ENCODE results near the gene FARP1.

FARP1 gene

DNA sequence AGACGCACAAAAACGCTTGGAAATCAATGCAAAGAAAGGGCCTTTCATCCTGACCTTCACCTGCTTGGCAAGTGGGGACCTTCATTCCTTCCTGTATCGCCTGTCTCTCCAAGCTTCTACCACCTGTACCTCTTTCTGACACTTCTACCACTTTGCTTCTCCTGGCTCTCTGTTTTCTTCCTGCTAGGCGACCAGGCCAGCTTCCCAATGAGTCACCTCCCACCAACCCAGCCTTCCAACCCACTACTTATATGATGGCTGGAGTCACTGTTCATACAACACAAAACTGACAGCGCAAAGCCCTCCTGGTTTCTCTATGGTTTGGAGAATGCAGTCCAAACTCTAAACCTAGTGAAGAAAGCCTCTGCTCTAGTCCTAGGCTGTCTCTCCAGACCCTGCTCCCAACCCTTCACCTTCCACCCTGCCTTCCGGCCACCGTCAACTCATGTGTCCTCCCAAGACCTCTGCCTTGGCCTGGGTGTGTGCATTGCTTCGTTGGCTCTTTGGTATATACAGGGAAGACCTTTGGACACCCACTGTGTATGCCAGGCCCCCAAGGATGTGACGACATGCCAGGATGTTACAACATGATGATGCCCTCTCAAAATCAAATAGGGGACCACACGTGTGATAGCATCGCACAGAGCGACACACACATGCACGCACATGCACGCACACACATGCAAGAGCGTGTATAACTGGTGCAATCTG is 285.5 kb downstream of the FARP1 start:
- TF ChIP-seq, protein P1, sequence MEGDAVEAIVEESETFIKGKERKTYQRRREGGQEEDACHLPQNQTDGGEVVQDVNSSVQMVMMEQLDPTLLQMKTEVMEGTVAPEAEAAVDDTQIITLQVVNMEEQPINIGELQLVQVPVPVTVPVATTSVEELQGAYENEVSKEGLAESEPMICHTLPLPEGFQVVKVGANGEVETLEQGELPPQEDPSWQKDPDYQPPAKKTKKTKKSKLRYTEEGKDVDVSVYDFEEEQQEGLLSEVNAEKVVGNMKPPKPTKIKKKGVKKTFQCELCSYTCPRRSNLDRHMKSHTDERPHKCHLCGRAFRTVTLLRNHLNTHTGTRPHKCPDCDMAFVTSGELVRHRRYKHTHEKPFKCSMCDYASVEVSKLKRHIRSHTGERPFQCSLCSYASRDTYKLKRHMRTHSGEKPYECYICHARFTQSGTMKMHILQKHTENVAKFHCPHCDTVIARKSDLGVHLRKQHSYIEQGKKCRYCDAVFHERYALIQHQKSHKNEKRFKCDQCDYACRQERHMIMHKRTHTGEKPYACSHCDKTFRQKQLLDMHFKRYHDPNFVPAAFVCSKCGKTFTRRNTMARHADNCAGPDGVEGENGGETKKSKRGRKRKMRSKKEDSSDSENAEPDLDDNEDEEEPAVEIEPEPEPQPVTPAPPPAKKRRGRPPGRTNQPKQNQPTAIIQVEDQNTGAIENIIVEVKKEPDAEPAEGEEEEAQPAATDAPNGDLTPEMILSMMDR (IDR thresholded peaks at IDR 0.05; ENCODE audit: insufficient read depth, missing control alignments): no peak
- no peak for DNase-seq (ENCODE audit: insufficient read length, low spot score)
- FAIRE-seq: no peak

DNA sequence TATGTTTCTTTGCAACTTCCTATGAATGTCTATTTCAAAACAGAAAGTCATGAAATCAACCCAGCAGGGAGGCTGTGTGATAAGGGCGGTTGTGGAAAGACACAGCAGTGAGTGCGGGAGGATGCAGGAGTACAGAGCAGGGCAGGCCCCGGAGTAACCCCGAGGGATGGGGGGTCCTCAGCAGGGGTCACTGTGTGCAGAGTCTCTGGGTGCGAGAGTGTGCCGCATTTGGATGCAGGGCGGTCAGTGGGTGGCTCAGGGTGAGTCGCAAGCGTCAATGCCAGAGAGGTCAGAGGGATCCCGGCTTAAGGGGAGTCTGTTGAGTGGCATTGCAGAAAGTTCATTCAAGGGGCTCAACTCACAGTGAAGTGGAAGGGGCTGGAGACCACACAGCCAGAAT is 286.2 kb downstream of the FARP1 start:
- FAIRE-seq: no peak
- TF ChIP-seq, protein P1 (IDR thresholded peaks at IDR 0.05; ENCODE audit: insufficient read depth, missing control alignments): no peak

DNA sequence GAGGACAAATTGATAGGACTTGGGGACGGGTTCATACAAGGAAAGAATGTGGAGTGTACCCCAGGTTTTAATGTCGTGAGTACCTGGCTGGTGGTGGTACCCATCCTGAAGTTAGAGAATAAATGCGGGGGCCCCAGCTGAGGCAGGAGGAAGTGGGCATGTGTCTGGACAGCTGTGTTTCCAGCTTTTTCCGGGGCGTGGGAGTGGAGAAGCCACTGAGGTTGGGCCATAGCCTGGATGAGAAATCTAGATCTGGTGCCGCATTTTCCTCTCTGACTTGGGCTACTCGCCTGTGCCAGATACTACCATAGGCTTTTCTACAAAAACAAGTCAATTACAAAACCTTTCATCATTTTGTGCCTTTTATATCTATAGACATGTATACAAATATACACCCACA is 286.6 kb downstream of the FARP1 start:
- DNase-seq (ENCODE audit: insufficient read length, low spot score) (no peak), FAIRE-seq (no peak)
- TF ChIP-seq, protein P1 (IDR thresholded peaks at IDR 0.05; ENCODE audit: insufficient read depth, missing control alignments): no peak

More for the DNA sequence above, 286.2 kb downstream of the FARP1 start:
- no peak for DNase-seq (ENCODE audit: insufficient read length, low spot score)

DNA sequence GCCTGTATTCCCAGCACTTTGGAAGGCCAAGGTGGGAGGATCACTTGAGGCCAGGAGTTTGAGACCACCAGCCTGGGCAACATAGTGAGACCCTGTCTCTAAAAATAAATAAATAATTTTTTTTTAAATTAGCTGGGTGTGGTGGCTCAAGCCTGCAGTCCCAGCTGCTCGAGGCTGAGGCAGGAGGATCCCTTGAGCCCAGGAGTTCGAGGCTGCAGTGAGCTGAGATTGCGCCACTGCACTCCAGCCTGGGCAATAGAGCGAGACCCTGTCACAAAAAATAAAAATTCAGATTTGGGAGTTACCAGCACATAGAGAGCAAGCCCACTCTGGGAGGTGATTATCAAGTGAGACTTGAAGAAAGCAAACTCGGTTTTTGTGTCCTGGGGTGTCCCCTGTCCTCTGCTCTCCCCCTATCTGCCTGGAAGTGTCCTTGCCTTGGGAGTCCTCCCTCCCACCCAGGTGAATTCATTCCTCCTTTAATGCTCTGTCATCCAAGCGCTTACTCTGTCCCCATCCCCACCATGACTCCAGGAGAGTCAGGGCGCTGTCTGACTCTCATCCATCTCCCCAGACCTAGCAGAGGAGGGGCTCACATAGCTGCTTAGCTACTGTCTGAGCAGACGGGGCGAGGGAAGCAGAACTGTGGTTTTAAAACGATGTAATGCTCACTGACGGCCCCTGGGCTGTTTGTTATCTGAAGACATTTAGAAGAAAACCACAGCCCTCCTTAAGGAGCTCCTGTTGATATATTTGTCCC is 287.3 kb downstream of the FARP1 start:
- DNase-seq (ENCODE audit: insufficient read length, low spot score) (no peak), FAIRE-seq (no peak)
- TF ChIP-seq, protein P1 (IDR thresholded peaks at IDR 0.05; ENCODE audit: insufficient read depth, missing control alignments): no peak

DNA sequence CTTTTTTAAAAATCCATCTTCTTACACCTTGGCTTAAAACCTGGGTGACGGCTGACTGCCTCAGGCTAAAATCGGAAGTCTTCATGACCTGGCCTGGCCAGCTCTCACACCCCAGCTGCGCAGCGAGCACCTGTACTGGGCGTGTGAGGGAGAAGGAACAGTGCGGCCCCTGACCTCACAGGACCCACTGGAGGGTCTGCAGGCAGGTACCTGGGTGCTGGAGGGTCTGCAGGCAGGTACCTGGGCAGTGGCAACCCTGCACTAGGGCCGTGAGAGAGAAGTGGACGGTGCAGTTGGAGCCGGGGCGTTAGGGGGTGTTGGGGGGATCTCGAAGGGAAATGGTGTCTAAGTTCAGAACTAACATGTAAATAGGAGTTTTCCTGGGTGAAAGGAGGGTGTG is 289.7 kb downstream of the FARP1 start:
- TF ChIP-seq, protein P1 (IDR thresholded peaks at IDR 0.05; ENCODE audit: insufficient read depth, missing control alignments): no peak
- FAIRE-seq (no peak), DNase-seq (ENCODE audit: insufficient read length, low spot score) (no peak)

DNA sequence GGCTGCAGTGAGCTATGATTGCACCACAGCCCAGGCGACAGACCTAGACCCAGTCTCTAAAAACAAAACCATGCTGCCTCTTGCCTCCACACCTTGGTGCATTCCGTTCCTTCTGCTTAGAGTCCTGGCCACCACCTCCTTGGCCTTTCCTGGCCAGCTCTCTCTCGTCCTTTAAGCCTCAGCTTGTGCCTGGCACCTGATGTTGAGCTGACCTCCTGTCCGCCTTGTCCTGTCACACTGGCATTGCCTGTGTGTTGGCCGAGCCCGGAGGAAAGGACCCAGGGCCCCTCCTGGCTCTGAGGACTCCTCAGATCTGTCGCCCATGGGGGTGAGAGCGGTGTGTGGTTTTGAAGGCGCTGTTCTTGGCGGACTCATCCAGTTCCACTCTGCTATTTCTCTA is 290.8 kb downstream of the FARP1 start:
- TF ChIP-seq, protein P1 (IDR thresholded peaks at IDR 0.05; ENCODE audit: insufficient read depth, missing control alignments): no peak
- DNase-seq (ENCODE audit: insufficient read length, low spot score) (no peak), FAIRE-seq (no peak)

DNA sequence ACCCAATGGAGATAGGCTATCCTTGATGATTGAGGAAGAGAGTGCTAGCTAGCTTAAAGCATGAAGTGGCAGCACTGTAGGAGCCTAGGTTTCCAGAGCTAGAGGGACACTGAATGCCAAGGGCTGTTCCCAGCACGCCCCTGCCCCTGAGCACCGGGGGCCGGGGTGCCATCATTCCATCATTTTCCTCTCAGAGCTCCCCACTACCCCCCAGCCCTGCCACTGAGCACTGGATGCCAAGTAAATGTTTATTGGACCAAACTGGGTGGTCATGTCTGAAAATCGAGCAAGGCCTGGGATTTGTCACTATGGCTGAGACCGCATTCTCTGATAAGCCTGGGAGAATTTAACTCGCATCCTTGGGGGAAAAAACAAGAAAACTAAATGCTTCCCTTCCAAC is 291.2 kb downstream of the FARP1 start:
- TF ChIP-seq, protein P1 (IDR thresholded peaks at IDR 0.05; ENCODE audit: insufficient read depth, missing control alignments): no peak
- DNase-seq (ENCODE audit: insufficient read length, low spot score) (no peak), FAIRE-seq (no peak)
